ENCODE measurements around the gene OTULINL. TPM values are rescaled to one million over a fixed set of nuclear protein-coding genes. Genes with fewer than 3 reads are reported as not detected.

The OTULINL gene
- total RNA-seq, 4 donors from 2014 or later, result 3.8 to 12.3 (median 4.6) TPM

- Histone ChIP-seq H3K4me3 (no peak overlapping the region), H3K27ac (no peak overlapping the region), H3K4me1 (no peaks in the 10 kb centered on the region), H3K36me3 (peaks cover 0 to 13% (median 3%) of the 10 kb centered on the region in 3 donors), H3K9me3 (no peaks in the 10 kb centered on the region), H3K27me3 (no peaks in the 10 kb centered on the region)
- DNase-seq (ENCODE audit: low spot score in 2 of 2), result no peak
- 77 to 85% methylated on average over 8 of the region's 8 CpGs for WGBS, 2 donors
- TF ChIP-seq POLR2A (IDR thresholded peaks at IDR 0.05) (no peak), EP300 (IDR thresholded peaks at IDR 0.05) (no peak)
- TF ChIP-seq, protein P1, sequence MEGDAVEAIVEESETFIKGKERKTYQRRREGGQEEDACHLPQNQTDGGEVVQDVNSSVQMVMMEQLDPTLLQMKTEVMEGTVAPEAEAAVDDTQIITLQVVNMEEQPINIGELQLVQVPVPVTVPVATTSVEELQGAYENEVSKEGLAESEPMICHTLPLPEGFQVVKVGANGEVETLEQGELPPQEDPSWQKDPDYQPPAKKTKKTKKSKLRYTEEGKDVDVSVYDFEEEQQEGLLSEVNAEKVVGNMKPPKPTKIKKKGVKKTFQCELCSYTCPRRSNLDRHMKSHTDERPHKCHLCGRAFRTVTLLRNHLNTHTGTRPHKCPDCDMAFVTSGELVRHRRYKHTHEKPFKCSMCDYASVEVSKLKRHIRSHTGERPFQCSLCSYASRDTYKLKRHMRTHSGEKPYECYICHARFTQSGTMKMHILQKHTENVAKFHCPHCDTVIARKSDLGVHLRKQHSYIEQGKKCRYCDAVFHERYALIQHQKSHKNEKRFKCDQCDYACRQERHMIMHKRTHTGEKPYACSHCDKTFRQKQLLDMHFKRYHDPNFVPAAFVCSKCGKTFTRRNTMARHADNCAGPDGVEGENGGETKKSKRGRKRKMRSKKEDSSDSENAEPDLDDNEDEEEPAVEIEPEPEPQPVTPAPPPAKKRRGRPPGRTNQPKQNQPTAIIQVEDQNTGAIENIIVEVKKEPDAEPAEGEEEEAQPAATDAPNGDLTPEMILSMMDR (IDR thresholded peaks at IDR 0.05), result no peak
These were observed 25.5 kb downstream of the OTULINL start for GRCh38 chr5:14607104-14607503.

DNA sequence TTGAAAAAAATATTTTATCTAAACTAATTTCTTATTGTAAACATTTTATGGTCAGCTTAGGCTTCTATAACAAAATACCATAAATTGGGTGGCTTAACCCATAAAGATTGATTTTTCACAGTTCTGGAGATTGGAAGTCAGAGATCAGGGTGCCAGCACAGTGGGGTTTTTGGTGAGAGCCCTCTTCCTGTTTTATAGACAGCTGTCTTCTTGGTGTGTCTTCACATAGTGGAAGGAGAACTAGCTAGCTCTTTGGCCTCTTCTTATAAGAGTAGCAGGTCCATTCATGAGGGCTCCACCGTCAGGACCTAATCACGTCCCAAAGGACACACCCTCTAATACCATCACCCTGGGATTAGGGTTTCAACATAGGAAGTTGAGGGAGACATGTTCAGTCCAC, 26.6 kb downstream of the OTULINL start:
- Histone ChIP-seq H3K36me3 (peaks cover 0 to 13% (median 0%) of the 10 kb centered on the region in 3 donors), H3K4me3 (no peak overlapping the region), H3K9me3 (no peaks in the 10 kb centered on the region), H3K27me3 (no peaks in the 10 kb centered on the region), H3K27ac (no peak overlapping the region), H3K4me1 (no peaks in the 10 kb centered on the region)
- TF ChIP-seq, protein P1 (IDR thresholded peaks at IDR 0.05), result no peak
- 49 to 50% methylated on average over 2 of the region's 2 CpGs for WGBS, 2 donors
- no peak for DNase-seq (ENCODE audit: low spot score in 2 of 2)

- Histone ChIP-seq H3K4me1 (no peaks in the 10 kb centered on the region), H3K36me3 (peaks cover 0 to 13% (median 0%) of the 10 kb centered on the region in 3 donors), H3K9me3 (no peaks in the 10 kb centered on the region), H3K4me3 (no peak overlapping the region), H3K27ac (no peak overlapping the region), H3K27me3 (no peaks in the 10 kb centered on the region)
- TF ChIP-seq EP300 (IDR thresholded peaks at IDR 0.05) (no peak), POLR2A (IDR thresholded peaks at IDR 0.05) (no peak)
- TF ChIP-seq, protein P1 (IDR thresholded peaks at IDR 0.05), result no peak
- 66 to 74% methylated on average over 2 of the region's 2 CpGs for WGBS, 2 donors
- DNase-seq (ENCODE audit: low spot score in 2 of 2), result no peak
These were observed 30.1 kb downstream of the OTULINL start for GRCh38 chr5:14611737-14612136.

DNA sequence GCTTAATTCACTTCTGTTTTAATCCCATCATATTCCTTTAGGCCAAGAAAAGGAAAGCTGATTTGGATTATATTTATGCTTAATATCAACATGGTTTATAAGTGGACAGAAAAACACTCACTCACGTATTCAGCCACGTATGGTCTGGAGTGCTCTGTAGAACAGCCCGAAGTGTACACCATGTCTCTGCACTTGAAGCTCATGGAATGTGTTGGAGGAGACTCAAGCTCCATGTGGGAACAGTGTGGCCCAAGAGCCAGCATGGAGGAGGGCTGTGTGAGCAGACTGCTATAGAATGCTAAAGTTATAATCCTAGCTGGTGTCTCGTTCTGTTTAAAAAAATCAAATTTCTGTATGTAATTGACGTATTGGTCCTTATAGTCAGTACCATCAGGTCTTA, 32.9 kb downstream of the OTULINL start:
- H3K9me3 ChIP-seq, result no peaks in the 10 kb centered on the region
- no peaks in the 10 kb centered on the region for H3K4me1 ChIP-seq
- no peaks in the 10 kb centered on the region for H3K27me3 ChIP-seq
- no peak for DNase-seq (ENCODE audit: low spot score in 2 of 2)
- no peak for TF ChIP-seq EP300 (IDR thresholded peaks at IDR 0.05)
- TF ChIP-seq POLR2A (IDR thresholded peaks at IDR 0.05), result no peak
- TF ChIP-seq, protein P1 (IDR thresholded peaks at IDR 0.05), result no peak
- WGBS, 2 donors, result 92 to 94% methylated on average over 5 of the region's 5 CpGs
- no peak overlapping the region for H3K27ac ChIP-seq
- H3K4me3 ChIP-seq, result no peak overlapping the region
- H3K36me3 ChIP-seq, result peaks cover 0 to 13% (median 0%) of the 10 kb centered on the region in 3 donors

DNA sequence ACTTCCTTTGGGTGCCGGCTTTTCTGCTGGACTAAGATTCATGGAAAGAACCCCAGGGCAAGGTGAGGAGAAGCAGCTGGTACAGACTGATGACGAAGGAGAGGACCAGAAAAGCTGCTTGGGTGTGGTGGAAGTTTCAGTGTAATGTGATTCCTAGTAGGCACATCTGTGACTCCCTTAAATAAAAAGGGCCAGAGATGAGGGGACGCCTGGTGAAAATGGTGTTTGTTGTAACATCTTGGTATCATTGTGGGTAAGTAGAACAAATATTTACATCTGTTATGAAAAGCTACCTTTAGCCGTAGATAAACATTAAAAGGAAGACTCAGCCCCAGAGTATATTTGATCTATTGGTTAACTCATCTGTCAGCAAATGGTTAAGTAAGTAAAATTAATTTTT, 33.8 kb downstream of the OTULINL start:
- no peak overlapping the region for H3K27ac ChIP-seq
- WGBS, 2 donors, result 90 to 94% methylated on average over 4 of the region's 4 CpGs
- H3K4me1 ChIP-seq, result no peaks in the 10 kb centered on the region
- no peaks in the 10 kb centered on the region for H3K9me3 ChIP-seq
- no peak overlapping the region for H3K4me3 ChIP-seq
- no peaks in the 10 kb centered on the region for H3K27me3 ChIP-seq
- peaks cover 0 to 8% (median 0%) of the 10 kb centered on the region in 3 donors for H3K36me3 ChIP-seq
- TF ChIP-seq, protein P1 (IDR thresholded peaks at IDR 0.05), result no peak
- no peak for TF ChIP-seq POLR2A (IDR thresholded peaks at IDR 0.05)
- no peak for TF ChIP-seq EP300 (IDR thresholded peaks at IDR 0.05)
- DNase-seq (ENCODE audit: low spot score in 2 of 2), result no peak
